HCT116 (cell line): ENCODE results near the gene DCLRE1C. TPM values are rescaled to one million over a fixed set of nuclear protein-coding genes. Genes with fewer than 3 reads are reported as not detected.

Experiments
- ATAC-seq: fragments of 200-7000 bp; cut with Tn5 transposase; 2 replicates; pipeline ENCODE4 v1.9.1; 2020; ENCODE audit warnings: mild to moderate bottlenecking, moderate library complexity
- BruUV-seq: library from RNA; stranded (reverse); fragments of 400-500 nt; replicated peaks from 2 replicates; lab custom pipeline; 2021; lab: Mats Ljungman, UMichigan
- CTCF ChIA-PET: fragments of 300-600 bp; sonication (Branson Sonifier 250); formaldehyde crosslinking; loops from one replicate; lab custom pipeline; 2021; ENCODE audit warnings: antibody characterized with exemption; lab: Charles Lee
- POLR2A ChIA-PET: fragments of 300-600, 350-600 bp; sonication (Branson Sonifier 250); formaldehyde crosslinking; loops from one replicate; lab custom pipeline; 2021; ENCODE audit warnings: antibody characterized with exemption; lab: Charles Lee
- RAD21 ChIA-PET, 2 experiments: fragments of 300-600 bp; sonication (Branson Sonifier 250); formaldehyde crosslinking; loops; one replicate each; lab custom pipeline; 2023; ENCODE audit warnings: low total read pairs in 2 of 2; ENCODE audit not compliant: uncharacterized antibody in 2 of 2, unreplicated experiment in 2 of 2, low non-redundant PET in 1 of 2; lab: Charles Lee
- DNase-seq: peaks from one replicate; pipeline ENCODE4 v3.0.0-alpha.2; 2010; ENCODE audit warnings: low read depth, low spot score
- H2AFZ ChIP-seq: fragments of 200-600 bp; shearing (Covaris generic), sonication (generic); 2 replicates; pipeline ENCODE4 v1.6.1; 2017; ENCODE audit warnings: low read depth, mixed run types, mixed read lengths, antibody characterized with exemption, low read length; ENCODE audit not compliant: poor library complexity, severe bottlenecking
- H3K27ac ChIP-seq: 2 replicates; pipeline ENCODE4 v1.5.1; 2012; ENCODE audit warnings: low read depth, low read length
- H3K27me3 ChIP-seq: fragments of 200-600 bp; sonication (generic); 2 replicates; pipeline ENCODE4 v1.6.1; 2016; ENCODE audit warnings: mixed run types, low read length, mixed read lengths; ENCODE audit not compliant: insufficient read depth
- H3K36me3 ChIP-seq, 2 experiments: fragments of 200-500 bp in 1 of 2; fragments of 200-600 bp in 1 of 2; sonication (Bioruptor generic) in 1 of 2; sonication (generic) in 1 of 2; 2 replicates each; pipeline versions ENCODE4 v1.5.1 to v1.6.1; 2014 to 2016; ENCODE audit warnings: low read length in 2 of 2, inconsistent platforms in 1 of 2, mixed read lengths in 1 of 2, mixed run types in 1 of 2; ENCODE audit not compliant: insufficient read depth in 2 of 2, control insufficient read depth in 1 of 2
- H3K4me1 ChIP-seq, 2 experiments: fragments of 200-600 bp in 1 of 2; sonication (generic) in 1 of 2; 2 replicates each; pipeline versions ENCODE4 v1.5.1 to v1.6.1; 2012 to 2017; ENCODE audit warnings: low read length in 2 of 2, inconsistent platforms in 1 of 2, mild to moderate bottlenecking in 1 of 2, mixed read lengths in 1 of 2, mixed run types in 1 of 2, moderate library complexity in 1 of 2; ENCODE audit not compliant: insufficient read depth in 2 of 2, control insufficient read depth in 1 of 2
- H3K4me2 ChIP-seq: fragments of 200-600 bp; sonication (generic); 2 replicates; pipeline ENCODE4 v1.6.1; 2017; ENCODE audit warnings: mixed run types, low read length, mixed read lengths
- H3K4me3 ChIP-seq, 2 experiments: fragments of 200-600 bp in 1 of 2; sonication (generic) in 1 of 2; replicated peaks in 1 of 2; 2 replicates each; pipeline ENCODE4 v1.5.1; 2011 to 2016; ENCODE audit warnings: low read length in 2 of 2, control low read depth in 1 of 2, low read depth in 1 of 2, mild to moderate bottlenecking in 1 of 2, mixed read lengths in 1 of 2, mixed run types in 1 of 2
- H3K79me2 ChIP-seq: fragments of 200-600 bp; sonication (generic); 2 replicates; pipeline ENCODE4 v1.6.1; 2017; ENCODE audit warnings: mild to moderate bottlenecking, mixed run types, low read length, moderate library complexity, mixed read lengths; ENCODE audit not compliant: insufficient read depth
- H3K9ac ChIP-seq: fragments of 200-600 bp; sonication (generic); 2 replicates; pipeline ENCODE4 v1.6.1; 2016; ENCODE audit warnings: low read length, mixed read lengths
- H3K9me2 ChIP-seq: fragments of 200-600 bp; sonication (generic), shearing (Covaris generic); 2 replicates; pipeline ENCODE4 v1.6.1; 2017; ENCODE audit warnings: mixed run types, mild to moderate bottlenecking, moderate library complexity; ENCODE audit not compliant: insufficient read depth
- H3K9me3 ChIP-seq, 2 experiments: fragments of 200-500 bp in 1 of 2; fragments of 200-600 bp in 1 of 2; sonication (Bioruptor generic) in 1 of 2; sonication (generic) in 1 of 2; 2 replicates each; pipeline ENCODE4 v1.6.1; 2014 to 2017; ENCODE audit warnings: low read length in 2 of 2, mixed read lengths in 2 of 2, inconsistent platforms in 1 of 2, low read depth in 1 of 2, mild to moderate bottlenecking in 1 of 2, mixed run types in 1 of 2, moderate library complexity in 1 of 2; ENCODE audit not compliant: control insufficient read depth in 1 of 2, insufficient read depth in 1 of 2
- H4K20me1 ChIP-seq: fragments of 200-600 bp; sonication (generic), shearing (Covaris generic); 2 replicates; pipeline ENCODE4 v1.6.1; 2017; ENCODE audit warnings: mixed run types, mild to moderate bottlenecking, moderate library complexity; ENCODE audit not compliant: insufficient read depth
- EZH2phosphoT487 ChIP-seq: fragments of 200-600 bp; IDR thresholded peaks from 2 replicates; pipeline ENCODE4 v1.6.1; 2018; ENCODE audit warnings: antibody characterized with exemption, borderline replicate concordance
- FOSL1 ChIP-seq: IDR thresholded peaks from 2 replicates; pipeline ENCODE4 v1.6.1; 2012; ENCODE audit warnings: low read depth
- POLR2AphosphoS5 ChIP-seq: IDR thresholded peaks from 2 replicates; pipeline ENCODE4 v1.6.1; 2011; ENCODE audit warnings: mild to moderate bottlenecking, low read depth, low read length, moderate library complexity
- SIN3A ChIP-seq: IDR thresholded peaks from 2 replicates; pipeline ENCODE4 v1.6.1; 2012; ENCODE audit warnings: low read depth
- SP1 ChIP-seq: IDR thresholded peaks from 2 replicates; pipeline ENCODE4 v1.6.1; 2012; ENCODE audit warnings: low read depth
- SRF ChIP-seq: IDR thresholded peaks from 2 replicates; pipeline ENCODE4 v1.6.1; 2012; ENCODE audit warnings: low read depth
- TCF7L2 ChIP-seq: IDR thresholded peaks from 2 replicates; pipeline ENCODE4 v1.7.0; 2011; ENCODE audit warnings: borderline replicate concordance, inconsistent platforms; ENCODE audit not compliant: insufficient read depth, insufficient read length; ENCODE audit errors: extremely low read depth
- YY1 ChIP-seq: IDR thresholded peaks from 2 replicates; pipeline ENCODE4 v1.6.1; 2011; ENCODE audit warnings: low read length, low read depth, moderate library complexity, mild to moderate bottlenecking; ENCODE audit not compliant: insufficient replicate concordance; ENCODE audit errors: extremely low read depth
- intact Hi-C: fragments of 100-400 bp; cut with micrococcal nuclease; formaldehyde crosslinking; loops from 2 replicates; pipeline ENCODE4 v1.10.0; 2022
- total RNA-seq: library from RNA; stranded (reverse); gene quantifications from one replicate; pipeline ENCODE4 v1.2.1, GENCODE V29; 2021; ENCODE audit not compliant: unreplicated experiment
- TF ChIP-seq, protein P1 (sequence below), 3 experiments: fragments of 200-600 bp in 1 of 3; sonication (generic) in 1 of 3; IDR thresholded peaks in 2 of 3; conservative IDR thresholded peaks in 1 of 3; 2 replicates each; pipeline ENCODE4 v1.5.1; 2012 to 2017; ENCODE audit warnings: low read depth in 2 of 3, low read length in 2 of 3, antibody characterized with exemption in 1 of 3, borderline replicate concordance in 1 of 3, control low read depth in 1 of 3, mild to moderate bottlenecking in 1 of 3, mixed read lengths in 1 of 3, mixed run types in 1 of 3, moderate library complexity in 1 of 3; ENCODE audit not compliant: insufficient read depth in 1 of 3
- TF ChIP-seq, protein P2 (sequence below): IDR thresholded peaks from 2 replicates; pipeline ENCODE4 v1.6.1; 2012
- TF ChIP-seq, protein P3 (sequence below): IDR thresholded peaks from 2 replicates; pipeline ENCODE4 v1.6.1; 2011; ENCODE audit warnings: mild to moderate bottlenecking, low read length, moderate library complexity; ENCODE audit not compliant: insufficient replicate concordance; ENCODE audit errors: extremely low read depth
- TF ChIP-seq, protein P4 (sequence below): IDR thresholded peaks from 2 replicates; pipeline ENCODE4 v1.6.1; 2012; ENCODE audit warnings: low read depth

The DCLRE1C gene
- total RNA-seq, 1 experiment from 2014 or later = 14.5 TPM

DNA sequence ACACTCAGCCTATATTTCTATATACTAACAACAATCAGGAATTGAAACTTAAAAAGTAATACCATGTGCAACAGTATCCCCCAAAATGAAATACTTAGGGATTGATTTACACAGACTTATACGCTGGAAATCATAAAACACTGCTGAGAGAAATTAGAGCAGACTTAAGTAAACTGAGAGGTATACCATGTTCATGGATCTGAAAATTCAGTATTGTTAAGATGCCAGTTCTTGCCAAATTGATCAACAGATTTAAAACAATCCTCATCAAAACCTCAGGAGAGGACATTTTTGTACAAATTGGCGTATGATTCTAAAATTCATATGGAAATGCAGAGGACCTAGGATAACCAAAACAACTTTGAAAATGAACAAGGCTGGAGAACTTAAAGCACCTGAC is 37.3 kb downstream of the DCLRE1C start:
- DNase-seq (no peak), ATAC-seq (no peak)
- Histone ChIP-seq H4K20me1 (no peaks in the 10 kb centered on the region), H3K9me2 (no peaks in the 10 kb centered on the region), H3K79me2 (peaks cover 25% of the 10 kb centered on the region; the same call in 1 of the 2 replicates), H3K36me3 (peaks cover 19 to 80% of the 10 kb centered on the region in 2 experiments), H3K4me3 (no peak overlapping the region), H3K9ac (no peak overlapping the region), H3K27ac (no peak overlapping the region), H3K4me1 (no peaks in the 10 kb centered on the region), H3K9me3 (peaks cover 10 to 12% of the 10 kb centered on the region in 2 experiments; a peak in 2 of 4 replicates), H3K27me3 (no peaks in the 10 kb centered on the region), H2AFZ (no peak overlapping the region), H3K4me2 (no peak overlapping the region)
- POLR2A ChIA-PET = no interaction called here
- CTCF ChIA-PET = no interaction called here
- BruUV-seq = no TSS peak
- intact Hi-C loops = no loop called here
- RAD21 ChIA-PET = no interaction called here
- TF ChIP-seq TCF7L2 (no peak), SRF (no peak), POLR2AphosphoS5 (no peak), FOSL1 (no peak), YY1 (no peak), SIN3A (no peak), EZH2phosphoT487 (no peak), SP1 (no peak)
- TF ChIP-seq, protein P1, sequence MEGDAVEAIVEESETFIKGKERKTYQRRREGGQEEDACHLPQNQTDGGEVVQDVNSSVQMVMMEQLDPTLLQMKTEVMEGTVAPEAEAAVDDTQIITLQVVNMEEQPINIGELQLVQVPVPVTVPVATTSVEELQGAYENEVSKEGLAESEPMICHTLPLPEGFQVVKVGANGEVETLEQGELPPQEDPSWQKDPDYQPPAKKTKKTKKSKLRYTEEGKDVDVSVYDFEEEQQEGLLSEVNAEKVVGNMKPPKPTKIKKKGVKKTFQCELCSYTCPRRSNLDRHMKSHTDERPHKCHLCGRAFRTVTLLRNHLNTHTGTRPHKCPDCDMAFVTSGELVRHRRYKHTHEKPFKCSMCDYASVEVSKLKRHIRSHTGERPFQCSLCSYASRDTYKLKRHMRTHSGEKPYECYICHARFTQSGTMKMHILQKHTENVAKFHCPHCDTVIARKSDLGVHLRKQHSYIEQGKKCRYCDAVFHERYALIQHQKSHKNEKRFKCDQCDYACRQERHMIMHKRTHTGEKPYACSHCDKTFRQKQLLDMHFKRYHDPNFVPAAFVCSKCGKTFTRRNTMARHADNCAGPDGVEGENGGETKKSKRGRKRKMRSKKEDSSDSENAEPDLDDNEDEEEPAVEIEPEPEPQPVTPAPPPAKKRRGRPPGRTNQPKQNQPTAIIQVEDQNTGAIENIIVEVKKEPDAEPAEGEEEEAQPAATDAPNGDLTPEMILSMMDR (IDR thresholded peaks at IDR 0.05 in 2 of 3, conservative IDR thresholded peaks at IDR 0.05 in 1 of 3; ENCODE audit: borderline replicate concordance in 1 of 3, insufficient read depth in 1 of 3, low read depth in 2 of 3, low read length in 2 of 3) = no peak
- TF ChIP-seq, protein P2, sequence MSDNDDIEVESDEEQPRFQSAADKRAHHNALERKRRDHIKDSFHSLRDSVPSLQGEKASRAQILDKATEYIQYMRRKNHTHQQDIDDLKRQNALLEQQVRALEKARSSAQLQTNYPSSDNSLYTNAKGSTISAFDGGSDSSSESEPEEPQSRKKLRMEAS = no peak
- TF ChIP-seq, protein P3, sequence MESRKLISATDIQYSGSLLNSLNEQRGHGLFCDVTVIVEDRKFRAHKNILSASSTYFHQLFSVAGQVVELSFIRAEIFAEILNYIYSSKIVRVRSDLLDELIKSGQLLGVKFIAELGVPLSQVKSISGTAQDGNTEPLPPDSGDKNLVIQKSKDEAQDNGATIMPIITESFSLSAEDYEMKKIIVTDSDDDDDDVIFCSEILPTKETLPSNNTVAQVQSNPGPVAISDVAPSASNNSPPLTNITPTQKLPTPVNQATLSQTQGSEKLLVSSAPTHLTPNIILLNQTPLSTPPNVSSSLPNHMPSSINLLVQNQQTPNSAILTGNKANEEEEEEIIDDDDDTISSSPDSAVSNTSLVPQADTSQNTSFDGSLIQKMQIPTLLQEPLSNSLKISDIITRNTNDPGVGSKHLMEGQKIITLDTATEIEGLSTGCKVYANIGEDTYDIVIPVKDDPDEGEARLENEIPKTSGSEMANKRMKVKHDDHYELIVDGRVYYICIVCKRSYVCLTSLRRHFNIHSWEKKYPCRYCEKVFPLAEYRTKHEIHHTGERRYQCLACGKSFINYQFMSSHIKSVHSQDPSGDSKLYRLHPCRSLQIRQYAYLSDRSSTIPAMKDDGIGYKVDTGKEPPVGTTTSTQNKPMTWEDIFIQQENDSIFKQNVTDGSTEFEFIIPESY = no peak
- TF ChIP-seq, protein P4, sequence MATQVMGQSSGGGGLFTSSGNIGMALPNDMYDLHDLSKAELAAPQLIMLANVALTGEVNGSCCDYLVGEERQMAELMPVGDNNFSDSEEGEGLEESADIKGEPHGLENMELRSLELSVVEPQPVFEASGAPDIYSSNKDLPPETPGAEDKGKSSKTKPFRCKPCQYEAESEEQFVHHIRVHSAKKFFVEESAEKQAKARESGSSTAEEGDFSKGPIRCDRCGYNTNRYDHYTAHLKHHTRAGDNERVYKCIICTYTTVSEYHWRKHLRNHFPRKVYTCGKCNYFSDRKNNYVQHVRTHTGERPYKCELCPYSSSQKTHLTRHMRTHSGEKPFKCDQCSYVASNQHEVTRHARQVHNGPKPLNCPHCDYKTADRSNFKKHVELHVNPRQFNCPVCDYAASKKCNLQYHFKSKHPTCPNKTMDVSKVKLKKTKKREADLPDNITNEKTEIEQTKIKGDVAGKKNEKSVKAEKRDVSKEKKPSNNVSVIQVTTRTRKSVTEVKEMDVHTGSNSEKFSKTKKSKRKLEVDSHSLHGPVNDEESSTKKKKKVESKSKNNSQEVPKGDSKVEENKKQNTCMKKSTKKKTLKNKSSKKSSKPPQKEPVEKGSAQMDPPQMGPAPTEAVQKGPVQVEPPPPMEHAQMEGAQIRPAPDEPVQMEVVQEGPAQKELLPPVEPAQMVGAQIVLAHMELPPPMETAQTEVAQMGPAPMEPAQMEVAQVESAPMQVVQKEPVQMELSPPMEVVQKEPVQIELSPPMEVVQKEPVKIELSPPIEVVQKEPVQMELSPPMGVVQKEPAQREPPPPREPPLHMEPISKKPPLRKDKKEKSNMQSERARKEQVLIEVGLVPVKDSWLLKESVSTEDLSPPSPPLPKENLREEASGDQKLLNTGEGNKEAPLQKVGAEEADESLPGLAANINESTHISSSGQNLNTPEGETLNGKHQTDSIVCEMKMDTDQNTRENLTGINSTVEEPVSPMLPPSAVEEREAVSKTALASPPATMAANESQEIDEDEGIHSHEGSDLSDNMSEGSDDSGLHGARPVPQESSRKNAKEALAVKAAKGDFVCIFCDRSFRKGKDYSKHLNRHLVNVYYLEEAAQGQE = no peak
